Measurements from ENCODE around the gene RNPS1. TPM values are rescaled to one million over a fixed set of nuclear protein-coding genes. Genes with fewer than 3 reads are reported as not detected.
A peak's percentile ranks its signal among the peaks of the same experiment; 100 is the strongest.

The RNPS1 gene
- total and polyA plus RNA-seq, 2 donors (not counting 1 experiment from before 2014, with no cell fraction given), result 209 to 265 TPM

- H3K4me1 ChIP-seq (ENCODE audit: control insufficient read depth in 2 of 2, insufficient read depth in 2 of 2, low read length in 2 of 2), result peaks cover 6 to 16% of the 10 kb centered on the region in 2 donors
- Mint-ChIP-seq H3K4me3 (peak overlapping the region; percentile 23), H3K27ac (no peak overlapping the region), H3K4me1 (peaks cover 25% of the 10 kb centered on the region), H3K27me3 (no peaks in the 10 kb centered on the region), H3K9me3 (ENCODE audit: insufficient read depth) (no peaks in the 10 kb centered on the region)
- WGBS (ENCODE audit: insufficient coverage), result 83% methylated on average over 8 of the region's 9 CpGs
- H3K36me3 ChIP-seq (replicated peaks in 1 of 2; ENCODE audit: control extremely low read depth in 1 of 2, control insufficient read depth in 1 of 2, extremely low read depth in 1 of 2, insufficient read depth in 2 of 2, low read length in 1 of 2), result peaks cover 0 to 24% of the 10 kb centered on the region in 2 experiments
- no peak overlapping the region for H3K27ac ChIP-seq (ENCODE audit: low read length in 2 of 2)
- H3K27me3 ChIP-seq (replicated peaks in 1 of 4; ENCODE audit: control extremely low read depth in 1 of 4, control insufficient read depth in 3 of 4, insufficient read depth in 4 of 4, low read length in 3 of 4), result no peaks in the 10 kb centered on the region
- no peak for ATAC-seq (ENCODE audit: low read depth)
- TF ChIP-seq EZH2 (IDR thresholded peaks at IDR 0.05; ENCODE audit: borderline replicate concordance, insufficient read depth, low read depth, low read length, poor library complexity, severe bottlenecking) (no peak), CTCF (IDR thresholded peaks at IDR 0.05) (no peak)
- H3K9ac ChIP-seq (ENCODE audit: low read length), result no peak overlapping the region
- intact Hi-C loops (cut with micrococcal nuclease), result no loop called here
- peaks cover 0 to 2% (median 0%) of the 10 kb centered on the region in 3 donors for H3K9me3 ChIP-seq (ENCODE audit: control extremely low read depth in 1 of 3, control insufficient read depth in 2 of 3, insufficient read depth in 1 of 3, low read length in 2 of 3)
- H3K4me3 ChIP-seq (ENCODE audit: control extremely low read depth in 1 of 5, extremely low read depth in 1 of 5, insufficient read depth in 1 of 5, low read depth in 2 of 5, low read length in 4 of 5), result no peak overlapping the region
- DNase-seq, result no peak
- ChIA-PET CTCF (interaction anchor here (0.6 to 0.8 kb wide), 2 partner anchors 25 to 261 kb away, joined by 3 read pairs; partner anchors contain the start of gene ECI1), POLR2A (no interaction called here)
- peaks cover 48% of the 10 kb centered on the region for H3K79me2 ChIP-seq (ENCODE audit: control insufficient read depth, insufficient read depth, low read length)
- peaks cover 42% of the 10 kb centered on the region for H4K20me1 ChIP-seq (ENCODE audit: control insufficient read depth, insufficient read depth, low read length, poor library complexity, severe bottlenecking)
- no peak overlapping the region for H2AFZ ChIP-seq (ENCODE audit: insufficient read depth, low read depth, low read length, poor library complexity, severe bottlenecking)
- H3K4me2 ChIP-seq (replicated peaks; ENCODE audit: low read depth, low read length, poor library complexity, severe bottlenecking), result no peak overlapping the region
These were observed 41.6 kb downstream of the RNPS1 start for GRCh38 chr16:2226245-2226793.

- Histone ChIP-seq H3K4me3 (ENCODE audit: control extremely low read depth in 1 of 5, extremely low read depth in 1 of 5, insufficient read depth in 1 of 5, low read depth in 2 of 5, low read length in 4 of 5) (peak overlapping the region; percentile 51 to 92 (median 82)), H3K36me3 (replicated peaks in 1 of 2; ENCODE audit: control extremely low read depth in 1 of 2, control insufficient read depth in 1 of 2, extremely low read depth in 1 of 2, insufficient read depth in 2 of 2, low read length in 1 of 2) (peaks cover 0 to 10% of the 10 kb centered on the region in 2 experiments), H3K27me3 (replicated peaks in 1 of 4; ENCODE audit: control extremely low read depth in 1 of 4, control insufficient read depth in 3 of 4, insufficient read depth in 4 of 4, low read length in 3 of 4) (no peaks in the 10 kb centered on the region), H3K9me3 (ENCODE audit: control extremely low read depth in 1 of 3, control insufficient read depth in 2 of 3, insufficient read depth in 1 of 3, low read length in 2 of 3) (peaks cover 0 to 2% (median 0%) of the 10 kb centered on the region in 3 donors), H3K27ac (ENCODE audit: low read length in 2 of 2) (peak overlapping the region; percentile 47 to 85), H4K20me1 (ENCODE audit: control insufficient read depth, insufficient read depth, low read length, poor library complexity, severe bottlenecking) (peaks cover 19% of the 10 kb centered on the region), H3K9ac (ENCODE audit: low read length) (peak overlapping the region; percentile 85), H3K4me1 (ENCODE audit: control insufficient read depth in 2 of 2, insufficient read depth in 2 of 2, low read length in 2 of 2) (peaks cover 6 to 16% of the 10 kb centered on the region in 2 donors), H3K4me2 (replicated peaks; ENCODE audit: low read depth, low read length, poor library complexity, severe bottlenecking) (peak overlapping the region; percentile 95), H3K79me2 (ENCODE audit: control insufficient read depth, insufficient read depth, low read length) (peaks cover 48% of the 10 kb centered on the region), H2AFZ (ENCODE audit: insufficient read depth, low read depth, low read length, poor library complexity, severe bottlenecking) (peak overlapping the region; percentile 97)
- CTCF ChIA-PET, result no interaction called here
- Mint-ChIP-seq H3K27me3 (no peaks in the 10 kb centered on the region), H3K9me3 (ENCODE audit: insufficient read depth) (no peaks in the 10 kb centered on the region), H3K4me3 (peak overlapping the region; percentile 76), H3K27ac (peak overlapping the region; percentile 20), H3K4me1 (peaks cover 25% of the 10 kb centered on the region)
- POLR2A ChIA-PET, result interaction anchor here (1.5 kb wide), 1 partner anchor 28 kb away, joined by 4 read pairs; the partner anchor contains the start of gene ECI1
- 4% methylated on average over 19 of the region's 22 CpGs for WGBS (ENCODE audit: insufficient coverage)
- DNase-seq, result no peak
- ATAC-seq (ENCODE audit: low read depth), result no peak
- intact Hi-C loops (cut with micrococcal nuclease), result loop anchor here (1.0 to 2.0 kb wide), 6 partner anchors 9 to 201 kb away; partner anchors contain the start of genes ECI1, MLST8, RNPS1 and TRAF7
- no peak for TF ChIP-seq EZH2 (IDR thresholded peaks at IDR 0.05; ENCODE audit: borderline replicate concordance, insufficient read depth, low read depth, low read length, poor library complexity, severe bottlenecking)
- no peak for TF ChIP-seq CTCF (IDR thresholded peaks at IDR 0.05)
These were observed 43.9 kb downstream of the RNPS1 start for GRCh38 chr16:2223942-2224486.

Measured in B cell (primary cell).